SK-N-SH (cell line): ENCODE results near the gene THAP7.

Experiments used
- TF ChIP-seq, protein P1 (sequence below): fragments of 200-600 bp; sonication (generic); IDR thresholded peaks from 2 replicates; pipeline ENCODE4 v1.6.1; 2017; ENCODE audit warnings: antibody characterized with exemption, mild to moderate bottlenecking, moderate library complexity
- TF ChIP-seq, protein P2 (sequence below): IDR thresholded peaks from 2 replicates; pipeline ENCODE4 v1.4.0; 2012; ENCODE audit warnings: low read depth, borderline replicate concordance

DNA sequence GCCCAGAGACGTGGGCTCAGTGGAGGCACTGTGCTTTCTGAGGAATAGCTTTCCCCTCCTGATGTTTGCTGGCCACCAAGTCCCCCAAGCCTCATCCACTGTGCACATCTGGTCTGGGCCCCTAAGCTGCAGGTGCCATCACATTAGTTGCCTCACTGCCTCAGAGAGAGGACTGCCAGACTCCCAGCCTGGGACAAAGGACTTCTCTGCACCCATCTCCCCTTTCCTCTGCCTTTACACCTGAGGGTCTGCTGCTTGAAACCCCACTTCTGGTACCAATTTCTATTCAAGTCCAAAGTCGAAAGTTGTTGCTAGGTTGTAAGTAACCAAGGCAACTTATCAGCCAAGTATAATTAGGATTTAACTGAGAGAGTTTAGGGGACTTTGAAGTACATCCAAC lies 23.5 kb downstream of the THAP7 start:
- TF ChIP-seq, protein P1, sequence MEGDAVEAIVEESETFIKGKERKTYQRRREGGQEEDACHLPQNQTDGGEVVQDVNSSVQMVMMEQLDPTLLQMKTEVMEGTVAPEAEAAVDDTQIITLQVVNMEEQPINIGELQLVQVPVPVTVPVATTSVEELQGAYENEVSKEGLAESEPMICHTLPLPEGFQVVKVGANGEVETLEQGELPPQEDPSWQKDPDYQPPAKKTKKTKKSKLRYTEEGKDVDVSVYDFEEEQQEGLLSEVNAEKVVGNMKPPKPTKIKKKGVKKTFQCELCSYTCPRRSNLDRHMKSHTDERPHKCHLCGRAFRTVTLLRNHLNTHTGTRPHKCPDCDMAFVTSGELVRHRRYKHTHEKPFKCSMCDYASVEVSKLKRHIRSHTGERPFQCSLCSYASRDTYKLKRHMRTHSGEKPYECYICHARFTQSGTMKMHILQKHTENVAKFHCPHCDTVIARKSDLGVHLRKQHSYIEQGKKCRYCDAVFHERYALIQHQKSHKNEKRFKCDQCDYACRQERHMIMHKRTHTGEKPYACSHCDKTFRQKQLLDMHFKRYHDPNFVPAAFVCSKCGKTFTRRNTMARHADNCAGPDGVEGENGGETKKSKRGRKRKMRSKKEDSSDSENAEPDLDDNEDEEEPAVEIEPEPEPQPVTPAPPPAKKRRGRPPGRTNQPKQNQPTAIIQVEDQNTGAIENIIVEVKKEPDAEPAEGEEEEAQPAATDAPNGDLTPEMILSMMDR: no peak
- TF ChIP-seq, protein P2, sequence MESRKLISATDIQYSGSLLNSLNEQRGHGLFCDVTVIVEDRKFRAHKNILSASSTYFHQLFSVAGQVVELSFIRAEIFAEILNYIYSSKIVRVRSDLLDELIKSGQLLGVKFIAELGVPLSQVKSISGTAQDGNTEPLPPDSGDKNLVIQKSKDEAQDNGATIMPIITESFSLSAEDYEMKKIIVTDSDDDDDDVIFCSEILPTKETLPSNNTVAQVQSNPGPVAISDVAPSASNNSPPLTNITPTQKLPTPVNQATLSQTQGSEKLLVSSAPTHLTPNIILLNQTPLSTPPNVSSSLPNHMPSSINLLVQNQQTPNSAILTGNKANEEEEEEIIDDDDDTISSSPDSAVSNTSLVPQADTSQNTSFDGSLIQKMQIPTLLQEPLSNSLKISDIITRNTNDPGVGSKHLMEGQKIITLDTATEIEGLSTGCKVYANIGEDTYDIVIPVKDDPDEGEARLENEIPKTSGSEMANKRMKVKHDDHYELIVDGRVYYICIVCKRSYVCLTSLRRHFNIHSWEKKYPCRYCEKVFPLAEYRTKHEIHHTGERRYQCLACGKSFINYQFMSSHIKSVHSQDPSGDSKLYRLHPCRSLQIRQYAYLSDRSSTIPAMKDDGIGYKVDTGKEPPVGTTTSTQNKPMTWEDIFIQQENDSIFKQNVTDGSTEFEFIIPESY: no peak
